Right lobe of liver (tissue), 6 donors: ENCODE data around the gene PSMA7. TPM values are rescaled to one million over a fixed set of nuclear protein-coding genes. Genes with fewer than 3 reads are reported as not detected.

ENCODE experiments used
- ATAC-seq, 4 donors: fragments of 200-7000 bp; cut with Tn5 transposase; one replicate each; pipeline ENCODE4 v1.9.1; 2020; ENCODE audit warnings: mild to moderate bottlenecking in 4 of 4, moderate library complexity in 4 of 4
- DNase-seq, 3 donors: peaks; one replicate each; pipeline ENCODE4 v3.0.0-alpha.2; 2020
- H3K27ac ChIP-seq, 3 donors: fragments of 200-600 bp; one replicate each; pipeline ENCODE4 v1.8.0; 2022
- H3K27me3 ChIP-seq, 2 donors: fragments of 200-600 bp; one replicate each; pipeline ENCODE4 v1.8.0; 2022
- H3K36me3 ChIP-seq, 4 donors: fragments of 200-600 bp; sonication (generic) in 1 of 4; one replicate each; pipeline versions ENCODE4 v1.5.1 to v1.8.0; 2017 to 2022; ENCODE audit warnings: control low read depth in 1 of 4
- H3K4me1 ChIP-seq, 4 donors: fragments of 200-600 bp; sonication (generic) in 1 of 4; one replicate each; pipeline versions ENCODE4 v1.5.1 to v1.8.0; 2017 to 2022; ENCODE audit warnings: control low read depth in 1 of 4
- H3K4me3 ChIP-seq, 3 donors: fragments of 200-600 bp; one replicate each; pipeline ENCODE4 v1.8.0; 2022
- H3K9me3 ChIP-seq, 4 donors: fragments of 200-600 bp; sonication (generic) in 1 of 4; one replicate each; pipeline versions ENCODE4 v1.5.1 to v1.8.0; 2017 to 2022; ENCODE audit warnings: control low read depth in 1 of 4
- CTCF ChIP-seq, 4 donors: fragments of 200-600 bp in 3 of 4; fragments of 450-650 bp in 1 of 4; IDR thresholded peaks; one replicate each; pipeline versions ENCODE4 v1.5.1 to v1.8.0; 2016 to 2022; ENCODE audit warnings: antibody characterized with exemption in 4 of 4, mild to moderate bottlenecking in 2 of 4
- POLR2A ChIP-seq: fragments of 450-650 bp; IDR thresholded peaks from one replicate; pipeline ENCODE4 v1.6.1; 2017; ENCODE audit warnings: antibody characterized with exemption, mild to moderate bottlenecking
- WGBS: methylation state at CpG from one replicate; pipeline ENCODE4 v1.1.6; 2018; ENCODE audit warnings: low coverage, low lambda C conversion rate; ENCODE audit not compliant: insufficient coverage; ENCODE audit errors: missing lambda C conversion rate; 5-methylcytosine and 5-hydroxymethylcytosine counted together
- intact Hi-C, 2 donors: fragments of 100-400 bp; cut with DNase I; formaldehyde crosslinking; loops; one replicate each; pipeline versions ENCODE4 v1.11.2 to v1.14.1; 2022
- total RNA-seq, 6 experiments: library from RNA; depleted of rRNA in 2 of 6; stranded (reverse); fragments of >200 nt in 2 of 6; fragmentation: NEBNext Ultra II Directional in 3 of 6; extraction: Animal tissue kit (Norgen Biotek cat#: 25700) in 3 of 6; gene quantifications; one replicate each; pipeline versions ENCODE4 v1.1.0 to v1.2.4, GENCODE V29; 2016 to 2023
- donor health status: DM: no; HTN: yes; CAD: no.
- donor health status: DM: no; HTN: no; CAD: no.
- donor health status: DM: no; HTN: no; CAD: no.
- donor health status: DM: no; HTN: yes; CAD: no.
- donor health status: DM: no; HTN: yes; CAD: no.

The PSMA7 gene
- total RNA-seq, 6 experiments from 2014 or later = 108 to 268 (median 116) TPM

- ATAC-seq = peak; percentile 21 to 52 (median 40)
- intact Hi-C loops = loop anchor here (10.0 kb wide), 1 partner anchor 118 kb away; no protein-coding TSS in a partner anchor
Measured at GRCh38 chr20:62133051-62133845, 9.9 kb downstream of the PSMA7 start.

DNA sequence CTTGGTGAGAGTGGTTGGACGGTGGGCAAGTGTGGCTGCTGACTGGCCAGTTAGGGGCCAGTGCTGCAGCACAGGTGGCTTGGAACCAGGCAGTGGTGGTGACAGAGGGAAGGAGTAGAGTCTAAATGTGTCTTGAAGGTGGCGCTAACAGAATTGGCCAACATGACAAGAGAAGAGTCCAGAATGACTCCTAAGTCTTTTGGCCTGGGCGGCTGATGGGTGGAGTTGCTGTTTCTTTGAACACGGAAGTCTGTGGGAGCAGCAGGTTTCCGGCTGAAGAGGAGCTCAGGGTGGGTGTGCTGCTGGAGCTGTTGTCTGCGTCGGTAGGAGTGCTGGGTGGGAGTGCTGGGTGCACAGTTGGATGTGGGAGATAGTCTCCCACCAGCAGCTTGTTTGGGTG lies 10.8 kb downstream of the PSMA7 start:
- H3K36me3 ChIP-seq = peaks cover 0 to 75% (median 44%) of the 10 kb centered on the region in 4 donors
- peaks cover 0 to 17% (median 6%) of the 10 kb centered on the region in 4 donors for H3K4me1 ChIP-seq
- no peaks in the 10 kb centered on the region for H3K27me3 ChIP-seq
- intact Hi-C loops = loop anchor here (10.0 kb wide), 1 partner anchor 118 kb away; no protein-coding TSS in a partner anchor
- no CpG with 5 or more reads among the region's 7 CpGs for whole genome bisulfite sequencing
- no peak for ATAC-seq
- TF ChIP-seq CTCF (IDR thresholded peaks at IDR 0.05) (no peak), POLR2A (no peak)
- no peaks in the 10 kb centered on the region for H3K9me3 ChIP-seq
- H3K27ac ChIP-seq = no peak overlapping the region
- no peak for DNase-seq
- H3K4me3 ChIP-seq = no peak overlapping the region

More at GRCh38 chr20:62133051-62133845, 9.9 kb downstream of the PSMA7 start:
- peak in 1 of 3 donors; percentile 66 for DNase-seq
- Histone ChIP-seq H3K36me3 (peaks cover 5 to 75% (median 44%) of the 10 kb centered on the region in 4 donors), H3K27me3 (no peaks in the 10 kb centered on the region), H3K4me1 (peaks cover 0 to 17% (median 6%) of the 10 kb centered on the region in 4 donors), H3K9me3 (no peaks in the 10 kb centered on the region), H3K27ac (no peak overlapping the region), H3K4me3 (no peak overlapping the region)
- TF ChIP-seq POLR2A (no peak), CTCF (IDR thresholded peaks at IDR 0.05) (no peak)
- 65% methylated on average over 4 of the region's 29 CpGs for WGBS

DNA sequence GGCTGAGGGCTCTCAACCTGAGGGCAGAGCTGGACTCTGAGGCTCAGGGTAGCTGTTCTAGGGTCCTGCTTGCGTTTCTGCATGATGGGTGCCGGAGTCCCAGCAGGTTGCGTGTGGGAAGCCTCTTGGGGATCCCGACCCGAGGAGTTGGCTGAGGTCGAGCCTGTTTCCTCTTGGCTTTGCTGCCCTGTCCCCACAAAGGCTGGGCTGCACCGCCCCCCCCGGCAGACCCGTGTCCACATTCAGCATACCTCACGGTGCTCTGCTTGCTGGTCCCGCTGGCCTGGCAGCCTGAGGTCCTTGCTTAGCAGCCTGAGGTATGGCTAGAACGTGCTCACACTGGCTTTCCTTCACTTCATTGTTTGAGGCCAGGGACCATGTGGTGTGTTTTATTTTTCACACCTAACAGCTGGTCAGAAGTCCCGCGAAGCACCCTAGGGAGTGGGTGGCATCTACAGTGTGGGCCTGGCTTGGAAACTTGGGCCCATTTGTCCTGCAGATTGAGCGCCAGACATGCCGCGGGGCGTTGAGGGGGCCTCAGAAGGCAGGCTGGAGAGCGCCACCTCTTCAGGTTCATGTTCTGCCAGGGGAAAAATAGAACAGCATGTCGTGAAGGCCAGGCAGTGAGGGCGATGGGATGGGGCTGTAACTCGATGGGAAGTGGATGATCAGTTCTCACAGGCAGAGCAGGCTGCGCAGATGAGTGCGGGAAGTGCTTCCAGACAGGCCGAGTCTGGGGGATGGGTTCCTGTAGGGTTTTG lies 11.5 kb downstream of the PSMA7 start:
- no peaks in the 10 kb centered on the region for H3K9me3 ChIP-seq
- peaks cover 0 to 17% (median 6%) of the 10 kb centered on the region in 4 donors for H3K4me1 ChIP-seq
- TF ChIP-seq POLR2A = no peak
- no peak for TF ChIP-seq CTCF (IDR thresholded peaks at IDR 0.05)
- WGBS = 75% methylated on average over 6 of the region's 25 CpGs
- ATAC-seq = no peak
- H3K27me3 ChIP-seq = no peaks in the 10 kb centered on the region
- intact Hi-C loops = loop anchor here (10.0 kb wide), 1 partner anchor 117 kb away; no protein-coding TSS in a partner anchor
- H3K36me3 ChIP-seq = peaks cover 0 to 75% (median 46%) of the 10 kb centered on the region in 4 donors
- no peak overlapping the region for H3K4me3 ChIP-seq
- H3K27ac ChIP-seq = no peak overlapping the region
- no peak for DNase-seq

DNA sequence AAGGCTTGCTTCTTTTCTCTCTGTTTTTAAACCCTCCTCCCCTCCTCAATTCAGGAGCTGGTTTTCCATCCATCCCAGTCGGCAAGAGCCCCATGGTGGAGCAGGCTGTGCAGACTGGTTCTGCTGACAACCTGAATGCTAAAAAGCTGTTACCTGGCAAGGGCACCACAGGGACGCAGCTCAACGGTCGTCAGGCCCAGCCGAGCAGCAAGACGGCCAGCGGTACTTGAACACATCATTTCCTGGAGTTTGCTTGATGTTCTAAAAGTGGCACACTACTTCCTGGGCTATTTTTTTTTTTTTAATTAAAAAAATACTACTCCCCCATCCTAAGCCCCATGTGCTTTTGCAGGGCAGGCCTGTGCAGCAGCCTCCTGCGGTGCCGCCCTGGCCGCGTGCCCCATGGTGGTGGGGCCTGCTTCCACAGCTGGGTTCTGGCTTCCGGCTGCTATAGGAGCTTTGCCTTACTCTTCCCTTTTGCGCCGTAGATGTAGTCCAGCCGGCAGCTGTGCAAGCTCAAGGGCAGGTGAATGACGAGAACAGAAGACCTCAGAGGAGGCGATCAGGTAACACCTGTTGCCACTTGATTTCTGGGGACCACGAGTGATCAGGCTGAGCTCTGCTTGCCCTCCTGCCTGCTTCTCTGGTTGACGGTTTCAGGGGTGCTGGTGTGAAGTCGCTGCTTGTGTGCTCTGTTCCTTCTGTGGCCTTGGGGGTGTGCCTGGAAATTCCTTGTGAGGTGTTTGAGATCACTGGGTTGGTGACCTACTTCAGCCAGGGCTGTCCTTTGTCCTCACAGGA lies 13.3 kb downstream of the PSMA7 start:
- peaks cover 0 to 75% (median 43%) of the 10 kb centered on the region in 4 donors for H3K36me3 ChIP-seq
- TF ChIP-seq CTCF (IDR thresholded peaks at IDR 0.05) (no peak), POLR2A (no peak)
- intact Hi-C loops = loop anchor here (10.0 kb wide), 1 partner anchor 115 kb away; no protein-coding TSS in a partner anchor
- peaks cover 0 to 10% (median 2%) of the 10 kb centered on the region in 4 donors for H3K4me1 ChIP-seq
- 83% methylated on average over 7 of the region's 20 CpGs for WGBS
- H3K9me3 ChIP-seq = no peaks in the 10 kb centered on the region
- no peaks in the 10 kb centered on the region for H3K27me3 ChIP-seq
- ATAC-seq (no peak), DNase-seq (no peak)
- H3K4me3 ChIP-seq = no peak overlapping the region
- H3K27ac ChIP-seq = no peak overlapping the region
